Esophagus muscularis mucosa (tissue), 4 donors: ENCODE data around the gene ZBTB38. TPM values are rescaled to one million over a fixed set of nuclear protein-coding genes. Genes with fewer than 3 reads are reported as not detected.

Source experiments
- DNase-seq: peaks from one replicate; pipeline ENCODE4 v3.0.0-alpha.2; 2017; ENCODE audit errors: extremely low spot score
- H3K27ac ChIP-seq, 4 donors: fragments of 200-600 bp; sonication (generic); replicated peaks in 1 of 4; 1 replicate in 3 of 4; 2 replicates in 1 of 4; pipeline ENCODE4 v1.5.1; 2016 to 2019; ENCODE audit warnings: mild to moderate bottlenecking in 1 of 4
- H3K27me3 ChIP-seq, 4 donors: fragments of 200-600 bp; sonication (generic); one replicate each; pipeline versions ENCODE4 v1.5.1 to v1.6.0; 2016 to 2019
- H3K36me3 ChIP-seq, 4 donors: fragments of 200-600 bp; sonication (generic); one replicate each; pipeline ENCODE4 v1.5.1; 2016 to 2019
- H3K4me1 ChIP-seq, 4 donors: fragments of 200-600 bp; sonication (generic); one replicate each; pipeline ENCODE4 v1.5.1; 2016 to 2019
- H3K4me3 ChIP-seq, 4 donors: fragments of 200-600 bp; sonication (generic); 1 replicate in 2 of 4; 2 replicates in 2 of 4; pipeline ENCODE4 v1.5.1; 2016 to 2019; ENCODE audit warnings: mild to moderate bottlenecking in 4 of 4, moderate library complexity in 1 of 4
- H3K9me3 ChIP-seq, 4 donors: fragments of 200-600 bp; sonication (generic); 1 replicate in 3 of 4; 2 replicates in 1 of 4; pipeline ENCODE4 v1.5.1; 2016 to 2019
- CTCF ChIP-seq, 3 experiments: fragments of 200-600 bp in 2 of 3; fragments of 450-650 bp in 1 of 3; sonication (generic) in 2 of 3; IDR thresholded peaks; one replicate each; pipeline ENCODE4 v1.5.1; 2017 to 2019; ENCODE audit warnings: antibody characterized with exemption in 3 of 3, mild to moderate bottlenecking in 2 of 3, moderate library complexity in 1 of 3
- EP300 ChIP-seq: sonication (generic); formaldehyde crosslinking; IDR thresholded peaks from one replicate; pipeline ENCODE4 v1.6.1; 2017; ENCODE audit warnings: antibody characterized with exemption
- POLR2A ChIP-seq: fragments of 450-650 bp; IDR thresholded peaks from one replicate; pipeline ENCODE4 v1.6.1; 2017; ENCODE audit warnings: antibody characterized with exemption, moderate library complexity, mild to moderate bottlenecking, low read depth
- POLR2AphosphoS5 ChIP-seq, 2 donors: sonication (generic); formaldehyde crosslinking; IDR thresholded peaks; one replicate each; pipeline ENCODE4 v1.6.1; 2017; ENCODE audit warnings: antibody characterized with exemption in 2 of 2
- WGBS: methylation state at CpG from one replicate; pipeline ENCODE4 v1.1.5; 2018; 5-methylcytosine and 5-hydroxymethylcytosine counted together
- intact Hi-C: fragments of 100-400 bp; cut with DNase I; formaldehyde crosslinking; loops from one replicate; pipeline ENCODE4 v1.15.1; 2023
- total RNA-seq, 4 donors: library from RNA; depleted of rRNA; stranded (reverse); fragments of >200 nt; gene quantifications; one replicate each; pipeline versions ENCODE4 v1.1.0 to v1.2.1, GENCODE V29; 2016

The ZBTB38 gene
- total RNA-seq, 4 donors from 2014 or later: 163 to 250 (median 203) TPM

- no peaks in the 10 kb centered on the region for H3K9me3 ChIP-seq
- peaks cover 89 to 100% (median 95%) of the 10 kb centered on the region in 4 donors for H3K4me1 ChIP-seq
- intact Hi-C loops: loop anchor here (5.0 kb wide), 1 partner anchor 41 kb away; the partner anchor contains the start of gene ZBTB38
Measured at GRCh38 chr3:141408596-141408995, 40.3 kb downstream of the ZBTB38 start.

GRCh38 chr3:141409940-141410241, 41.6 kb downstream of the ZBTB38 start:
- H3K9me3 ChIP-seq: no peaks in the 10 kb centered on the region
- intact Hi-C loops: loop anchor here (5.0 kb wide), 1 partner anchor 43 kb away; the partner anchor contains the start of gene ZBTB38
- H3K27ac ChIP-seq: peak overlapping the region; percentile 98 to 100 (median 99)
- TF ChIP-seq CTCF (IDR thresholded peaks at IDR 0.05): no peak
- TF ChIP-seq EP300: no peak
- no peak for TF ChIP-seq POLR2A
- no peak for TF ChIP-seq POLR2AphosphoS5 (IDR thresholded peaks at IDR 0.05)
- no peak for DNase-seq
- peaks cover under 1 to 48% (median 23%) of the 10 kb centered on the region in 4 donors for H3K36me3 ChIP-seq
- 77% methylated on average over 3 of the region's 3 CpGs for WGBS
- no peak overlapping the region for H3K4me3 ChIP-seq
- H3K27me3 ChIP-seq: no peaks in the 10 kb centered on the region
- peaks cover 89 to 100% (median 95%) of the 10 kb centered on the region in 4 donors for H3K4me1 ChIP-seq

More at GRCh38 chr3:141408596-141408995, 40.3 kb downstream of the ZBTB38 start:
- Histone ChIP-seq H3K4me3 (no peak overlapping the region), H3K27me3 (no peaks in the 10 kb centered on the region), H3K36me3 (peaks cover 10 to 49% (median 25%) of the 10 kb centered on the region in 4 donors), H3K27ac (peak overlapping the region; percentile 98 to 100 (median 99))
- 77% methylated on average over 1 of the region's 1 CpG for WGBS
- TF ChIP-seq EP300 (no peak), POLR2A (no peak), CTCF (IDR thresholded peaks at IDR 0.05) (no peak), POLR2AphosphoS5 (IDR thresholded peaks at IDR 0.05) (no peak)
- no peak for DNase-seq

- intact Hi-C loops: no loop called here
- Histone ChIP-seq H3K9me3 (no peaks in the 10 kb centered on the region), H3K27me3 (no peaks in the 10 kb centered on the region), H3K36me3 (peaks cover 4 to 48% (median 23%) of the 10 kb centered on the region in 4 donors), H3K4me3 (peak overlapping the region in 1 of 4 donors; percentile 2), H3K27ac (peak overlapping the region; percentile 98 to 100 (median 99)), H3K4me1 (peaks cover 90 to 100% (median 95%) of the 10 kb centered on the region in 4 donors)
- WGBS: 4% methylated on average over 3 of the region's 3 CpGs
- DNase-seq: no peak
- TF ChIP-seq POLR2AphosphoS5 (IDR thresholded peaks at IDR 0.05) (peak; percentile 62 to 78), EP300 (no peak)
Measured at GRCh38 chr3:141410408-141410807, 42.1 kb downstream of the ZBTB38 start.

GRCh38 chr3:141410846-141411245, 42.5 kb downstream of the ZBTB38 start:
- Histone ChIP-seq H3K27me3 (no peaks in the 10 kb centered on the region), H3K27ac (peak overlapping the region; percentile 98 to 100 (median 99)), H3K4me1 (peaks cover 90 to 100% (median 95%) of the 10 kb centered on the region in 4 donors), H3K9me3 (no peaks in the 10 kb centered on the region), H3K36me3 (peaks cover 4 to 47% (median 23%) of the 10 kb centered on the region in 4 donors), H3K4me3 (peak overlapping the region in 1 of 4 donors; percentile 45)
- intact Hi-C loops: no loop called here
- no peak for DNase-seq
- 48% methylated on average over 3 of the region's 3 CpGs for WGBS
- TF ChIP-seq POLR2AphosphoS5 (IDR thresholded peaks at IDR 0.05) (peak in 1 of 2 donors; percentile 3), EP300 (no peak), POLR2A (no peak), CTCF (IDR thresholded peaks at IDR 0.05) (no peak)

- Histone ChIP-seq H3K36me3 (peaks cover 4 to 43% (median 21%) of the 10 kb centered on the region in 4 donors), H3K27me3 (no peaks in the 10 kb centered on the region), H3K4me3 (peak overlapping the region in 2 of 4 donors; percentile 45 to 49), H3K9me3 (no peaks in the 10 kb centered on the region), H3K4me1 (peaks cover 90 to 100% (median 95%) of the 10 kb centered on the region in 4 donors), H3K27ac (peak overlapping the region; percentile 98 to 100 (median 99))
- DNase-seq: no peak
- intact Hi-C loops: no loop called here
- TF ChIP-seq POLR2AphosphoS5 (IDR thresholded peaks at IDR 0.05): no peak
- no peak for TF ChIP-seq CTCF (IDR thresholded peaks at IDR 0.05)
- no peak for TF ChIP-seq POLR2A
- TF ChIP-seq EP300: no peak
- 35% methylated on average over 7 of the region's 7 CpGs for WGBS
Measured at GRCh38 chr3:141411251-141411771, 43.0 kb downstream of the ZBTB38 start.
